Mesendoderm (in vitro differentiated cells): ENCODE data around the gene TTLL9.

Experiments used
- DNase-seq: peaks from one replicate; pipeline ENCODE4 v3.0.0; 2013
- H2AK5ac ChIP-seq: 2 replicates; pipeline ENCODE4 v1.6.1; 2013; ENCODE audit warnings: low read length, inconsistent platforms
- H2BK120ac ChIP-seq: 2 replicates; pipeline ENCODE4 v1.6.1; 2013; ENCODE audit warnings: low read depth, mild to moderate bottlenecking, low read length, moderate library complexity, mixed read lengths
- H2BK15ac ChIP-seq: replicated peaks from 2 replicates; pipeline ENCODE4 v1.6.1; 2013; ENCODE audit warnings: low read depth, mild to moderate bottlenecking, moderate library complexity
- H2BK5ac ChIP-seq: 2 replicates; pipeline ENCODE4 v1.6.1; 2013; ENCODE audit warnings: low read length, inconsistent platforms
- H3K18ac ChIP-seq: 2 replicates; pipeline ENCODE4 v1.6.1; 2013; ENCODE audit warnings: mild to moderate bottlenecking, low read length, mixed read lengths
- H3K23ac ChIP-seq: one replicate; pipeline ENCODE4 v1.6.1; 2013; ENCODE audit warnings: low read length
- H3K27ac ChIP-seq: 2 replicates; pipeline ENCODE4 v1.5.1; 2013; ENCODE audit warnings: low read depth, mild to moderate bottlenecking, inconsistent platforms, low read length, moderate library complexity
- H3K27me3 ChIP-seq: 2 replicates; pipeline ENCODE4 v1.6.1; 2013; ENCODE audit warnings: low read length, control low read depth, mild to moderate bottlenecking, inconsistent platforms; ENCODE audit not compliant: insufficient read depth, poor library complexity
- H3K36me3 ChIP-seq: 2 replicates; pipeline ENCODE4 v1.6.1; 2013; ENCODE audit warnings: low read length, inconsistent platforms; ENCODE audit not compliant: control insufficient read depth, insufficient read depth
- H3K4ac ChIP-seq: one replicate; pipeline ENCODE4 v1.6.1; 2013; ENCODE audit warnings: low read depth, mild to moderate bottlenecking, low read length, moderate library complexity
- H3K4me1 ChIP-seq: 2 replicates; pipeline ENCODE4 v1.6.1; 2013; ENCODE audit warnings: low read depth, low read length, inconsistent platforms; ENCODE audit not compliant: control insufficient read depth
- H3K4me2 ChIP-seq: 2 replicates; pipeline ENCODE4 v1.6.1; 2013; ENCODE audit warnings: low read length
- H3K4me3 ChIP-seq: 2 replicates; pipeline ENCODE4 v1.5.1; 2013; ENCODE audit warnings: mild to moderate bottlenecking, low read length
- H3K56ac ChIP-seq: one replicate; pipeline ENCODE4 v1.6.1; 2013; ENCODE audit warnings: low read length
- H3K79me1 ChIP-seq: 2 replicates; pipeline ENCODE4 v1.6.1; 2013; ENCODE audit warnings: low read length, inconsistent platforms
- H3K79me2 ChIP-seq: 2 replicates; pipeline ENCODE4 v1.6.1; 2013; ENCODE audit warnings: mild to moderate bottlenecking, low read length; ENCODE audit not compliant: control insufficient read depth, insufficient read depth
- H3K9ac ChIP-seq: 2 replicates; pipeline ENCODE4 v1.6.1; 2013; ENCODE audit warnings: low read length, inconsistent platforms
- H4K5ac ChIP-seq: one replicate; pipeline ENCODE4 v1.6.1; 2013; ENCODE audit warnings: low read length
- H4K8ac ChIP-seq: one replicate; pipeline ENCODE4 v1.6.1; 2013; ENCODE audit warnings: low read depth, mild to moderate bottlenecking, control low read depth, low read length, moderate library complexity
- WGBS: extraction: QIAGEN DNeasy Blood & Tissue Kit; methylation state at CpG from one replicate; pipeline ENCODE4 v1.1.7; 2013; ENCODE audit warnings: low lambda C conversion rate, missing lambda C conversion rate; ENCODE audit not compliant: insufficient coverage; ENCODE audit errors: extremely low coverage; 5-methylcytosine and 5-hydroxymethylcytosine counted together

The TTLL9 gene

GRCh38 chr20:31953556-31954148, 83.2 kb downstream of the TTLL9 start:
- no CpG with 5 or more reads among the region's 6 CpGs for WGBS
- Histone ChIP-seq H4K8ac (no peak overlapping the region), H3K27me3 (no peaks in the 10 kb centered on the region), H3K9ac (no peak overlapping the region), H3K4ac (no peak overlapping the region), H2BK15ac (no peak overlapping the region), H3K79me1 (peaks cover 19% of the 10 kb centered on the region), H3K4me1 (peaks cover 5% of the 10 kb centered on the region), H4K5ac (no peak overlapping the region), H3K36me3 (peaks cover 2% of the 10 kb centered on the region), H3K4me2 (no peak overlapping the region), H3K56ac (no peak overlapping the region), H3K23ac (no peak overlapping the region), H2BK120ac (no peak overlapping the region), H3K79me2 (peaks cover 17% of the 10 kb centered on the region), H3K4me3 (no peak overlapping the region), H3K18ac (no peak overlapping the region), H2BK5ac (no peak overlapping the region), H2AK5ac (no peak overlapping the region), H3K27ac (no peak overlapping the region)
- DNase-seq = no peak

GRCh38 chr20:31954500-31954899, 84.1 kb downstream of the TTLL9 start:
- Histone ChIP-seq H3K27me3 (no peaks in the 10 kb centered on the region), H3K23ac (no peak overlapping the region), H2BK5ac (no peak overlapping the region), H3K4ac (no peak overlapping the region), H3K79me2 (peaks cover 17% of the 10 kb centered on the region), H3K36me3 (peaks cover 2% of the 10 kb centered on the region), H4K8ac (no peak overlapping the region), H2BK120ac (no peak overlapping the region), H3K27ac (no peak overlapping the region), H3K4me2 (no peak overlapping the region), H3K56ac (no peak overlapping the region), H3K4me1 (peaks cover 5% of the 10 kb centered on the region), H3K79me1 (peaks cover 18% of the 10 kb centered on the region), H3K9ac (no peak overlapping the region), H3K18ac (no peak overlapping the region), H3K4me3 (no peak overlapping the region), H2BK15ac (no peak overlapping the region), H2AK5ac (no peak overlapping the region), H4K5ac (no peak overlapping the region)
- no peak for DNase-seq
- no CpG with 5 or more reads among the region's 1 CpG for WGBS

- H3K4me2 ChIP-seq = no peak overlapping the region
- H3K4me3 ChIP-seq = no peak overlapping the region
- H4K5ac ChIP-seq = no peak overlapping the region
- H3K4ac ChIP-seq = no peak overlapping the region
- WGBS = 100% methylated on average over 1 of the region's 11 CpGs
- no peak for DNase-seq
- no peaks in the 10 kb centered on the region for H3K27me3 ChIP-seq
- H2BK15ac ChIP-seq = no peak overlapping the region
- H3K9ac ChIP-seq = no peak overlapping the region
- H4K8ac ChIP-seq = no peak overlapping the region
- H3K79me2 ChIP-seq = no peaks in the 10 kb centered on the region
- H2AK5ac ChIP-seq = no peak overlapping the region
- H3K18ac ChIP-seq = no peak overlapping the region
- no peak overlapping the region for H3K56ac ChIP-seq
- no peak overlapping the region for H2BK5ac ChIP-seq
- H3K36me3 ChIP-seq = no peaks in the 10 kb centered on the region
- H3K23ac ChIP-seq = no peak overlapping the region
- no peaks in the 10 kb centered on the region for H3K79me1 ChIP-seq
- no peak overlapping the region for H3K27ac ChIP-seq
- no peaks in the 10 kb centered on the region for H3K4me1 ChIP-seq
- no peak overlapping the region for H2BK120ac ChIP-seq
Measured at GRCh38 chr20:31956556-31957526, 86.4 kb downstream of the TTLL9 start.

- H3K23ac ChIP-seq = no peak overlapping the region
- H3K4me1 ChIP-seq = no peaks in the 10 kb centered on the region
- WGBS = no CpG with 5 or more reads among the region's 2 CpGs
- no peak overlapping the region for H4K5ac ChIP-seq
- no peak overlapping the region for H3K27ac ChIP-seq
- H3K27me3 ChIP-seq = no peaks in the 10 kb centered on the region
- H2BK15ac ChIP-seq = no peak overlapping the region
- H3K4me3 ChIP-seq = no peak overlapping the region
- H3K4ac ChIP-seq = no peak overlapping the region
- no peak overlapping the region for H3K4me2 ChIP-seq
- H3K9ac ChIP-seq = no peak overlapping the region
- H2BK120ac ChIP-seq = no peak overlapping the region
- no peaks in the 10 kb centered on the region for H3K79me1 ChIP-seq
- DNase-seq = no peak
- no peak overlapping the region for H2BK5ac ChIP-seq
- H3K56ac ChIP-seq = no peak overlapping the region
- no peak overlapping the region for H2AK5ac ChIP-seq
- H3K79me2 ChIP-seq = no peaks in the 10 kb centered on the region
- no peak overlapping the region for H4K8ac ChIP-seq
- H3K18ac ChIP-seq = no peak overlapping the region
- H3K36me3 ChIP-seq = no peaks in the 10 kb centered on the region
Measured at GRCh38 chr20:31962761-31963160, 92.3 kb downstream of the TTLL9 start.

- Histone ChIP-seq H3K9ac (no peak overlapping the region), H3K4ac (no peak overlapping the region), H3K27me3 (peaks cover under 1% of the 10 kb centered on the region), H3K18ac (no peak overlapping the region), H2BK5ac (no peak overlapping the region), H2BK15ac (no peak overlapping the region), H3K27ac (no peak overlapping the region), H3K79me2 (no peaks in the 10 kb centered on the region), H3K79me1 (no peaks in the 10 kb centered on the region), H3K4me3 (no peak overlapping the region), H3K36me3 (no peaks in the 10 kb centered on the region), H3K23ac (no peak overlapping the region), H3K4me1 (no peaks in the 10 kb centered on the region), H3K4me2 (no peak overlapping the region), H3K56ac (no peak overlapping the region), H2BK120ac (no peak overlapping the region), H2AK5ac (no peak overlapping the region), H4K8ac (no peak overlapping the region), H4K5ac (no peak overlapping the region)
- DNase-seq = no peak
- no CpG with 5 or more reads among the region's 6 CpGs for WGBS
Measured at GRCh38 chr20:31963889-31964288, 93.5 kb downstream of the TTLL9 start.
